NCI-H2107 treated with DMSO at 0.1 percent for 48 hours (cell line): Measurements from ENCODE around the gene IVL.
A peak's percentile ranks its signal among the peaks of the same experiment; 100 is the strongest.

Experiments used
- DNase-seq: peaks from one replicate; lab custom pipeline; 2025; ENCODE audit not compliant: unreplicated experiment; lab: John Stamatoyannopoulos, UW

IVL gene

DNA sequence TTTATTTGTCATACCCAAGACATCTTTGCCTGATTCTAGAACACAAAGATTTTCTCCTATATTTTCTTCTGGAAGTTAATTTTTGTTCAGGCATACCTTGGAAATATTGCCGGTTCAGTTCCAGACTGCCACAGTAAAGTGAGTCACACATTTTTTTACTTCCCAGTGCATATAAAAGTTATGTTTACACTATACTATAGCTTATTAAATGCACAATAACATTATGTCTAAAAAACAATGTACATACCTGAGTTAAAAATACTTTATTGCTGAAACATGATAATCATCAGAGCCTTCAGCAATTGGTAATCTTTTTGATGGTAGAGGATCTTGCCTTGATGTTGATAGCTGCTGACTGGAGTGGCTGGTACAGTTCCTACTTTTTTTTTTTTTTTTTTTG lies 20.2 kb upstream of the IVL start:
- DNase-seq, result no peak

DNA sequence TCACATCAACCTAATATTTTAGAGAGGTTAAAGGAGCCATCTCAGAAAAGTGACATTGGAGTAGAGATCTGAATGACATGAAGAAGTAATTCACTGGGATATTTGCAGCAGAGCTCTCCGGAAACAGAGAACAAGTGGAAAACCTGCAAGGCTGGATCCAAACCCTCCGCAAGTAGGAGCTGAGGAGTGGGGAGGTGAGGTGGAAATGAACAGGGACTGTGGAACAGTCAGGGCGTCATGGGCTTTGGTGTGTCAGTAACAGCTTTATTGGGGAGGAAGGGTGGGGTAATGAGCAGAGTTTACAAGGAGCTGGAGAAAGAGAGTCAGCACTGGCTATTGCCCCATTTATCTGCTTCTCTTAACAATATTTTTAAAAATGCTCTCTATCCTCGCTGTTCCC lies 9.3 kb upstream of the IVL start:
- DNase-seq, result no peak

DNA sequence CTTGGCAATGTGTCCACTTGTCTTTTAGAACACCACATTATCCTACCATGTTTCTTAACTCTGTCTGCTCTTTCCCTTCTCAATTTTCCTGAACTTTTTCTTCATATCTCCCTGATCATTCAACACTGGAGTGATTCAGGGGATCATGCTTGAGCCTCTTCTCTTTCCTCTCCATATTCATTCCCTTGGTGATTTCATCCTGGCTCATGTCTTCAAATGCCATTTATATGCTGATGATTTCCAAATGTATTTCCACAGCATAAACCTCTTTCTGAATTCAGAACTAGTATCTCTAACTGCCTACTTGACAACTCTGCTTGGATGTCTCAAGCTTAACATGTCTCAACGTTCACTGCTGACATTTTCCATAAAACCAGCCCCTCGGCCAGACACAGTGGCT lies 8.5 kb upstream of the IVL start:
- no peak for DNase-seq

DNA sequence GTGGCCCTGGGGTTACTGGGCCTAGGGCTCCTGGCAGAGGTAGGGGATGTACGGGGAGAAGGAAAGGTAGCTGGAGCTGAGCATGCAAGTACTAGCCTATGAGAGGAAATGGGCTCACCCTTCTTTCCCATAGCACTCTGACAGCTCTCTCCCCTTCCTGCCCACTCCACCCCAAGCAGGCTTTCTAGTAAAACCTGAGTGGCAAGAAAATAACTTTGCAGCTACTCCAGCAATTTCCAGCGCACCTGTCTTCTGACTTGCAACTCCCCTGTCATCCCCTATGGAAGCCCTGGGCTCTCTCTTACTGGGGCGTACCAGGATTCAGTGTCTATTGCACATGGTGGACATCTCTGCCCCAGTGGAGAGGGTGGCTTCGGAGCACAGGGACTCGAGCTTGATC lies 6.7 kb upstream of the IVL start:
- DNase-seq, result no peak

DNA sequence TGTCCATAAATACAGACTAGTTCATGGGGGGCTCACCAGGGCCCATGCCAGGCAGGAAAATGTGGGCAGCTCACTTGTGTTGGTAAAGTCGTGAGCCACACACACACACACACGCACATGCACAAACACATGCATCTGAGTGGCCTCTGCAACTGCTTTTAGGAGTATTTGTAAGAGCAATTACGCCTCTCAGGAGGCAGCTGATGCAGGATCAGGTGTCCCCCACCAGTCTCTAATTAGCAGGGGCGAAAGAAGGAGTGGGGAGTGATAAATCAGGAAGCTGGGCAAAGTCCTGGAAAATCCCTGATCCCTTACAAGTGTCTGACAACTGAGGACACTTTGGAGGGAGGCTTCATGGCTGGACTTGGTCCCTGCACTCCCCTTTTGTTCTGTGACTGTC lies 5.7 kb upstream of the IVL start:
- DNase-seq, result peak; percentile 32

DNA sequence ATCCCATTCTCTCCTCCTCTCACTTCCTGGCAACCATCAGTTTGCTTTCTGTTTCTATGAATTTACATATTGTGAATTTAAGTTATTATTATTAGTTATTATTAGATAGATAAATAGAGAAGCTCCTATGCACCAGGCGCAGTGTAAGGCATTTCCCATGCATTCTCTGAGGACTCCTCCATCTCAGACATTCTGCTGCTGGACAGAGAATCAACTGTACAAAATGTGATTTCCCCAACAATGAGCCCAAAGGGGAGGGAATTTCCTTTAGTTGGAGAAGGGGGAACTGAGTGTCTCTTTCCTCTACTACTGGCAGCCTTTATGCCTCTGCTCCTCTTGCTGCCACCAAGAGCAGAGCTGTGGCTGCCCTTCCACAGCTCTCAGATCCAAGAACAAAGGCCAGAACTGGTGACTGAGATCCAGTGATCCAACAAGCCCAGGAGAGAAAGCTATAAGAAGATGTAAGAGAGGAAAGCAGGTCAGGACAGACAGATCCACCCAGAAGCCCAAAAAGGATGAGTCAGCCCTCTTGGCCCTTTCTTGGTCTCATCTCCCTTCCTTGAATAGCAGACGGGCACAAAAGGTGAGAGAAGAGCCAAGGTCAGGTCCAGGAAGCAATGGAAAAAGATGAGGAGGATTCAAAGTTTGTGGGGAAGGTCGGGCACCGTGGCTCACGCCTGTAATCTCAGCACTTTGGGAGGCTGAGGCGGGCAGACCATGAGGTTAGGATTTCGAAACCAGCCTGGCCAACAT lies 3.5 kb upstream of the IVL start:
- no peak for DNase-seq

DNA sequence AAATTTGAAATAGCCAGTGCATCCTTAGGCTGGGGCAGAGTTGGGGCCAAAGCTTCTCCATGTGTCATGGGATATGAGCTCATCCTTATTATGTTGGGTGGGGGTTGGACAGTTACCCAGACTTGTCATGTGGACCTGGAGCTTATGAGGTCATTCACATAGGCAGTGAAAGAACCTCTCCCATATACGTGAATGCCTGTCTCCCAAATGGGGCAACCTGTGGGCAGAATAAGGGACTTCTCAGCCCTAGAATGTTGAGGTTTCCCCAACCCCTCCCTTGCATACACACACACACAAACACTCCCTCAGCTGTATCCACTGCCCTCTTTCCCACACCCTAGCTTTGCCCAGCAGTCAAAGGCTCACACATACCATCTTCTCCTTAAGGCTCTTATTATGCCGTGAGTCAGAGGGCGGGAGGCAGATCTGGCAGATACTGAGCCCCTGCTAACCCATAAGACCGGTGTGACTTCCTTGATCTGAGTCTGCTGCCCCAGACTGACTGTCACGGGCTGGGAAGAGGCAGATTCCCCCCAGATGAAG lies 2.3 kb upstream of the IVL start:
- DNase-seq, result no peak

DNA sequence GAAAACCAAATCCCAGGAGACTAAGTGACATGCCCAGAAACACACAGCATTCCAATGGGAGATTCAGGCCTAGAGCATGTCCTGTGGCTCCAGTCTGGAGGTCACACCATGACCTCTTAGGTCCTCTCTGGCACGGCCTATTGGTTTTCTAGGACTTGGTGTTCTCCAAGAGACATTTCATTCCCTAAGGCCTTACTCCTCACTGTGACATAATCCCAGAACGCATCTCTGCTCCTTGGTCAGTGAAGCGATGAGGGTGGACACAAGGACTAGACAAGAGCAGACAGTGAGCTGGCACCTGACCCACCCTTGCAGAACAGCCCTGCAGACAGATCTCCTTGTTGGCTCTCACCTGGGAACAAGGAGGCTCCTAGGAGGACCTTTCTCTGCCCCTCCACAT lies 860 bp downstream of the IVL start:
- DNase-seq, result no peak

DNA sequence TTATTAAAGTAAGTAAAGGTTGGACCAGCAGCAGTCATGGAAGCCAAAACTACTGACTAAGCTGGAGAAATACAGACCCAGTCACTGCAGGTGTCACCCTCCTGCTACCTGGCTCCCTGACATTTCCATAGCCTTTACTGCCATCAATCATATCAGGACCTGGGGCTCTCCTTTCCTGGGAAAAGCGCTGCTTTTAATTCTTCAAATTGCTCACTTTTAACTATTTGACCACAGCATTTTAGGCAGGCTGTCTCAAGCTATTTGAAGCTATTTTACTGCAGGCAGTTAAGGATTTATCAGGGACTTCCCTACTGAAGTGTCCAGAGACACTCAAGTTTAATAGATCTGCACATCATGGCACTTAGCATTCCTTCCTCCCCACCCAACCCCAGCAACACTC lies 4.1 kb downstream of the IVL start:
- no peak for DNase-seq

DNA sequence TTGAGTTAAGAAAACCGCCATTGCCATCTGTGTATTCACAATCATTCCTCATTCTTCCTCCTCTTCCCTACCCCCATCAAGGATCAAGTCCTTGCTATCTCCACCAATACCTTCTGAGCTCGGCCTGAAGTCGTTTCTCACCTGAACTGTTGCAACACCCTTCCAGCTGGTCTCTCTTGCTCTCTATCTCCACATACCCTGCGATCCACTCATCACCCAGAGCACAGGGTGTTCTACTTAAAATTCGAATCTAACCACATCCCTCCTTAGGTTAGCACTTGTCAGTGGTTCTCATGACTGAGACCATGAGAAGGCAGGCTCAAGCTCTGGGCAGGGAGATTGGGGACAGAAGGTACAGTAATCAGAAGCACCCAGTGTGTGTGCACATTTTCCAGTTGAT lies 4.6 kb downstream of the IVL start:
- no peak for DNase-seq

DNA sequence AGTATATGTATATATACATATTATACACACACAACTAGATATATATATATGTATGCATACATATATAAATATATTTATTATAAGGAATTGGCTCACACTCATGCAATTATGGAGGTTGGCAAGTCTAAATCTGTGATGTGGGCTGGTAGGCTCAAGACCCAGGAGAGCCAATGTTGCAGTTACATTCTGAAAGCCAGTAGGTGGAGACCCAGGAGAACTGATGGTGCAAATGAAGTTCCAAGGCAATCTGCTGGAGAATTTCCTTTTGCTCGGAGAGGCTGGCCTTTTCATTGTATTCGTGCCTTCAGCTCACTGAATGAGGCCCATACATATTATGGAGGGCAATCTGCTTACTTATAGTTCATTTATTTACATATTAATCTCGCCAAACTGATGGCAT lies 9.4 kb downstream of the IVL start:
- peak; percentile 37 for DNase-seq

DNA sequence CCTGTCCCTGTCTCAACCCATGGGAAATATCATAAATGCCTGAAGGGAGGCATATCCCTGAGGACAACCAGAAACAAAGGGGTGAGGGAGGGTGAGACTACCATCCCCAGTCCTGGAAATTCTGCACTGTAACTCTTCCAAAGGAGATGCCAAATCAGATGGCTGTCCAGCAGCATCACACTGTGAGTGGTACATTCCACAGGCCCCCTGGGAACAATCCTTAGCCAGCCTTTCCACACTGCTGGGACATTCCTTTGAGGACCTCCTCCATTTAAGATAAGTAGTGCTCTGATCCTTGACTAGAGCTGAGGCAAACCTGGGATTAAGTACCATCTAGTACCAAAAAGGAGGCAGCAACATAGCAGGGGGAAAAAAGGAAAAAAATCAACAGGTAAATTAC lies 10.7 kb downstream of the IVL start:
- DNase-seq, result no peak

DNA sequence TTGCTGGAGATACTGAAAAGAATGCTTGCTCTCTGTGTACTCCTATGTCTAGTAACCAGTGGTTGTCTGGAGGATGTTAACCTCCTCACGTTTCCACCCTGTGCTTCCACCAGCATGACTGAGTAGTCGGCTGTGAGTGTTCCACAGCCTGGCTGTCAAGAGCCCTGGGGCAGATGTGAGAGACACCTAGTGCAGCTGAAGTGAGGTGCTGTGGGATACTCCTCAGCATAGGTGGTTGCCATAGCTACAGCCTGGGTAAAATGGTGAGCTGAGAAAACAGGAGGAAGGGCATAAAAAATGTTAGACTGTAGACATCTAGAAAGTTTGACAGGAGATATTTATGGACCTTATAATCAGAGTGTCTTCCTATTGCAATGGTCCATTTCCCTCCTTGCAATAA lies 15.8 kb downstream of the IVL start:
- DNase-seq, result no peak

DNA sequence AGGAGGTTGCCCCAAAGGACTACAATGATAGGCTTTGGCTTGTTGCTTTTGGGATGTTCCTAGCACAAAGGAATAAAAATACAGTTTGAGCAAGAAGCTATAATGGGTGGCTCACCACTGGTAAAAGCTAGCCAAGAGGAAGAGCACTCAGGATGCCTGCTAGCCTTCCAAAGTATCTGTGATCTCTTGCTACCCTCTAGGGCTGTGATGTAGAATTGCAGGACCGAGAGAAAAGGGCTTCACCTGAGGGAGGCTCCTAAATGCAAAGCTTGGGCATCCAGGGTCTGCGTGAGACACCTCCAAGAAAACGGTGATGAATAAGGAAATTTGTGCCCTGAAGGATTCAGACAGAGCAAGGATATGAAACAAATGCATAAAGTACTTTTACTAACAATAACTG lies 17.7 kb downstream of the IVL start:
- no peak for DNase-seq

DNA sequence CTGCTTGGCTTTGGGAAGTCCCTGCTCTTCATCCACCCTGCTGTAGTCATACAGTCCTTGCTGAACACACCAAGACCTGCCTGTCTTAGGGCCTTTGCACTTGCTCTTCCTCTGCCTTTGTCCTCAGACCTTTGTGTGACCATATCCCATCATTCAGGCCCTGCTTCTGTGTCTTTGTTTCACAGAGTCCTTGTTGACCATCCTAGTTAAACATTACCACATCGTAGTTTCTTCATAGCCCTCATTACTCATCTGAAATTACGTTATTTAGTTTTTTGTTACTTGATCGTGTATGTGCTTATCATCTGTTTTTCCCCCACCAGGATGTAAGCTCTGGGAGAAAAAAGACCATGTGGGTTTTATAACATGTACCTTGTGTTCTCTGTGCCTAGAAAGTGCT lies 20.3 kb downstream of the IVL start:
- DNase-seq, result no peak

DNA sequence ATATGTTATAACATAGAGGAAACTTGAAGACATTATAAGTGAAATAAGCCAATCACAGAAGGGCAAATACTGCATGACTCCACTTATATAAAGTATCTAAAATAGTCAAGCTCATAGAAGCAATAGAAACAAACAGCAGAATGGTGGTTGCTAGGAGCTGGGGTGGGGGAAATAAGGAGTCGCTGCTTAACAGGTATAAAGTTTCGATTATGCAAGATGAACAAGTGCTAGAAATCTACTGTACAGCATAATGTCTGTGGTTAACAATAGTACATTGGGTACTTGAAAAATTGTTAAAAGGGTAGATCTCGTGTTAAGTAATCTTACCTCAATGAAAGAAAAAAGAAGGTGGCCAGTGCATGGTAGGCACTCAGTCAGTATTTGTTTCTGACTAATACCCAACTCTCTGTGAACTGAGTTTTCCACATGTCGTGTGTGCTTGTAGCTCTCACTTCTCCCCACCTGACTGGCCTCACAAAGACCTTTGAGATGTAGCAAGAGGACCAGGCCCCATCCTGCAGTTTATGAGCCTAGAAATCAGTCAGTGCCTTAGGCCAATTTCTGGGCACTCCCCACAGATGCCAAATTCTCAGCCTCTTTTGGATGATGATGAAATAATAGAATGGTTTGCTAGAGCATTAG lies 23.9 kb downstream of the IVL start:
- DNase-seq, result peak; percentile 76

DNA sequence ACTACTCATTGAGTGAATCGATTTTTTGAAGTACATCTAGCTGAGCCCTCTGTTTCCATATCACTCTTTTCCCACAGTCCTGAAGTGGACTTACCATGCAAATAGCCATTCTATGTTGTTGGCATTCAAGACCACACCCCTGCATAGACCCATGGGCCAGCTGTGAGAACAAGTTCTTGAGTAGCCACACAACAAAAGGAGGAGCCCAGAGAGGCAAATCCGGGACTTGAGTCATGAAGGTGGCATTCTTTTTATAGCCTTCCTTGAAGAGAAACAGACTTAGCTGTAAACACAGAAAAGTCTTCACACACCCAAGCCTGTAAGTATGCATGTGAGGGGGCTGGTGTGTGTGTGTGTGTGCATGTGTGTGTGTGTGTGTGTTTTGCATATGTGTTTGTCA lies 24.9 kb downstream of the IVL start:
- DNase-seq, result no peak

DNA sequence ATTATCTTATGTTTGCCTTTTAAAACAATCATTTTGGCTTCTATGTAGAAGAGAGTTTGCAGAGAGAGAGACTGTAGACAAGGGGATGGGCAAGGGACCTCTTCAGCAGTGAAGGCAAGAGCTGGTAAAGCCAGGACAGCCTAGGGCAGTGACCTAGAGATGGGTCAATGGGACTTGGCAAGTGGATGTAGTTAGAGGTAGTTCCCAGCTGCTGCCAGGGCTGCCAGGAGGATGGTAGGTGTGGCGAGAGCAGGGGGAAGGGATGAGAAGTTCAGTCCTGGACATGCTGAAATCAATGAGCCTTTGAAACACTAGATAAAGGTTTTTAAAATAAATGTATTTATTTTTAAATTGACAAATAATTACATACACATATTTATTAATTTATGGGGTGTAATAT lies 32.3 kb downstream of the IVL start:
- DNase-seq, result no peak

DNA sequence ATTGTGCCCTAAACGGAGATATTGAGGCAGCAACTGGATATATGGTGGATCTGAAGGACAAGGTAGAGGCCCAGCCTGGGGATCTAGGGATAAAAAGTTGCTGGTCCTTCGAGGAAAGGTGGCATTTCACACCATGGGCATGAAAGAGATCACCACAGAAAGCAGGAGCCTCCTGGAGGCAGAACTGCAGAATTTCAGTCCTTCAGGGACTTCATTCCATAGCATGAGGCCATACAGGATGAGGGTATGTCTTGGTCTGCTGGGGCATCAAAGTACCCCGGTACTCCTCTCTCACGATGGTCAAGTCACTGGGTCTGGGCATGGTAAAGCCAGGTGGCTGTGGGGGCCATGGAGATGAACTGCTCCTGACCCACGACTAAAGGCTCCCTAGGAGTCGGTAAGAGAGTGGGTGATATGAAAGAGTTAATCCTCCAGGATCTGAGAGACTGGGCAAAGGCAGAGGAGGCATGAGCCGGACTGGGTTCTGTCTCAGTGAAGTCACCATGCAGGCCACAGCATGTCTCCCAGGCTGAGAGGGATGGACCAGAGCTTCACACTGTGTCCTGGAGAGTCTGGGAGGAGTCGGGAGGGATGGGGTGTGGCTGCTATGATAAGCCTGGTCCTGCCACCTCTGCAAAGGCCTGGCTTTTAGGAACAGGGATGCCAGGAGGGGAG lies 32.8 kb downstream of the IVL start:
- no peak for DNase-seq

DNA sequence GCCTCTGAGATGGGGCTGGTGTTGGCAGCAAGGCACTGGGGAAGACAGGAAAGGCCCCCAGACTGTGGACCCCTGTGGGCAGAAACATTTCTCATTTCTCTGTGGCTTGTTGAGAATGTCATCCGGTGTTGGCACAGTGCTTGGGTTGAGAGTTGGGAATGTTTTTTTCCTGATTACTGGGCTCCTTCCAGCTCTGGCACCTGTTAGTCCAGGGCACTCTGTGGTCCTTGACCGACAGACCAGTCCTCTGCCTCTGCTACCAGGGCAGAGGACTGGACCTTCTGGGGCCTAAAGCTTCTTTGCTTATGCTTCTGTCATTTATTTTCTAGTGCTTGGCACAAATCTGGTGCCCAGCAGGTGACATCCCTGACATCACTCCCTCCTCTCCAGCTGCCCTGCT lies 33.8 kb downstream of the IVL start:
- no peak for DNase-seq

DNA sequence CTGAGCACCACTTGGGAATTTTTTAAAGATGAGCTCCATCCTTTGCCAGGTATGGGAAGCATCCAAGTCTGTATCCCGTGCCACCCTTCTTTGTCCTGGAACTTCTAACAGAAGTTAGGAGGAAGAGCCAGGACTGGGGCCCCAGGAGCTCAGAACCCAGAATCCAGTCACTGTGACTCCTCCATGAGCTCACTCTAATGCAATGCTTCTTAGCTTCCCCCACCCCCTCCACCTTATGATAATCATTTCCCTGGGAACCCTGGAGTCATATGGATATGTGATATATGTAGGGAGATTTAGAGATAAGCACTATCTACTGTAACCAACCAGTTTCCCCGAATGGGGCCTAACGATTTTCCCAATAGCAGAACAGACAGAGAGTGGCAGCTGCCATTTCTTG lies 37.9 kb downstream of the IVL start:
- DNase-seq, result no peak

DNA sequence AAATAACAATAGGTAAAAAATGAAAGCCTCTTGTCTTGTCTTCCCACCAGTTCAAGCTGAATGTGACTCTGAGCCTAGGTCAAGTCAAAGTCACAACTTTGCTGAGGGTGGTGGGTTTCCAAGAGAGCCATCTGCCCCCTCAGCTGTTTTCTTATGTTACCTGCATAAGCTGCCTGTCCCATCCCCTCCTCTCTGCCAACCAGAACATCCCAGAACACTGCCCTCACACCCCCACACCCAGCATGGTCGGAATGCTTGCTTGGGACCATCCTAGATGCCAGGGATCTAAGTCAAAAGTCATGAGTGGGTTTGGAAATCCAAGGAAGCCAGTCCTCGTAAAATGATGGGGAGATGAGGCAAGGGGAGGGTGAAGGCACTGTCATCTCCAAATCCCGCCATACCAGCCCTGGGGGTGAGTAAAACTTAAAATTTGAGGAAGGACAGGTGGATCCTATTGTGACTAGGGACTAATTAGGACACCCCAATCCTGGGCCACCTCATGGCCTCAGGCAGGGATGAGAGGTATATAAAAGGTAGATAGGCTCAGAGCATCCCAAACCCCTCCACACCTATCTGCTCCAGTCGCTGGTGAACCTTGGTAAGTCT lies 38.4 kb downstream of the IVL start, which contains the start of gene SPRR5:
SPRR5 (plus strand) TSS at position 556 of the 606 bp plus-strand sequence. CDS start 1,349 bp downstream, outside the sequence.
- no peak for DNase-seq
